DOHH2 (cell line): Measurements from ENCODE around the gene RIMKLB.

Experiments
- H3F3A ChIP-seq: fragments of 200-600 bp; sonication (generic), shearing (Covaris generic); 2 replicates; pipeline ENCODE4 v1.6.0; 2016; ENCODE audit warnings: antibody characterized with exemption, mild to moderate bottlenecking; ENCODE audit not compliant: control insufficient read depth, insufficient read depth
- H3K27ac ChIP-seq: fragments of 200-600 bp; sonication (generic); 2 replicates; pipeline ENCODE4 v1.5.1; 2014; ENCODE audit warnings: low read depth, mild to moderate bottlenecking, low read length, moderate library complexity
- H3K27me3 ChIP-seq: fragments of 200-600 bp; sonication (generic); 2 replicates; pipeline ENCODE4 v1.6.1; 2014; ENCODE audit warnings: mild to moderate bottlenecking, low read length, mixed read lengths; ENCODE audit not compliant: control insufficient read depth
- H3K36me3 ChIP-seq: fragments of 200-600 bp; sonication (generic); 2 replicates; pipeline ENCODE4 v1.6.1; 2014; ENCODE audit warnings: mild to moderate bottlenecking, low read length, moderate library complexity, mixed read lengths; ENCODE audit not compliant: control insufficient read depth
- H3K4me1 ChIP-seq: fragments of 200-600 bp; sonication (generic); 2 replicates; pipeline ENCODE4 v1.6.1; 2014; ENCODE audit warnings: mild to moderate bottlenecking, low read length, mixed read lengths; ENCODE audit not compliant: control insufficient read depth
- H3K4me2 ChIP-seq: fragments of 200-600 bp; sonication (generic); 2 replicates; pipeline ENCODE4 v1.6.0; 2014; ENCODE audit warnings: mild to moderate bottlenecking, low read length, moderate library complexity
- H3K4me3 ChIP-seq: fragments of 200-600 bp; sonication (generic); 2 replicates; pipeline ENCODE4 v1.5.1; 2014; ENCODE audit warnings: mild to moderate bottlenecking, low read length, mixed read lengths
- H3K79me2 ChIP-seq: fragments of 200-600 bp; sonication (generic); 2 replicates; pipeline ENCODE4 v1.6.1; 2014; ENCODE audit warnings: mild to moderate bottlenecking, low read length, mixed read lengths; ENCODE audit not compliant: control insufficient read depth
- H3K9me2 ChIP-seq: fragments of 200-600 bp; sonication (generic); replicated peaks from 2 replicates; pipeline ENCODE4 v1.6.1; 2014; ENCODE audit warnings: mild to moderate bottlenecking, low read length, mixed read lengths; ENCODE audit not compliant: control insufficient read depth
- H3K9me3 ChIP-seq: fragments of 200-600 bp; sonication (generic); 2 replicates; pipeline ENCODE4 v1.6.1; 2014; ENCODE audit warnings: antibody characterized with exemption, low read length, mixed read lengths; ENCODE audit not compliant: control insufficient read depth, insufficient read depth
- H4K20me1 ChIP-seq: fragments of 200-600 bp; sonication (generic); 2 replicates; pipeline ENCODE4 v1.6.0; 2014; ENCODE audit warnings: low read depth, mild to moderate bottlenecking, antibody characterized with exemption, low read length, moderate library complexity; ENCODE audit not compliant: control insufficient read depth, insufficient read depth
- CTCF ChIP-seq: fragments of 200-600 bp; sonication (generic); IDR thresholded peaks from one replicate; pipeline ENCODE4 v1.5.1; 2014; ENCODE audit warnings: antibody characterized with exemption, mild to moderate bottlenecking, low read depth, low read length; ENCODE audit not compliant: poor library complexity, severe bottlenecking
- EZH2phosphoT487 ChIP-seq: fragments of 200-600 bp; sonication (generic); IDR thresholded peaks from 2 replicates; pipeline ENCODE4 v1.6.1; 2017; ENCODE audit warnings: borderline replicate concordance, mild to moderate bottlenecking, antibody characterized with exemption, low read length, moderate library complexity, mixed read lengths

The RIMKLB gene

GRCh38 chr12:8813572-8814357 is 116.0 kb downstream of the RIMKLB start:
- H3K4me2 ChIP-seq = no peak overlapping the region

GRCh38 chr12:8816448-8817050 is 118.8 kb downstream of the RIMKLB start:
- H3K9me2 ChIP-seq = no peaks in the 10 kb centered on the region
- H3K9me3 ChIP-seq = no peaks in the 10 kb centered on the region
- H3F3A ChIP-seq = no peaks in the 10 kb centered on the region
- H3K4me1 ChIP-seq = 0 out of 2 replicates have a peak, but pooled peaks cover 5% of the 10 kb centered on the region
- H3K27me3 ChIP-seq = no peaks in the 10 kb centered on the region
- TF ChIP-seq CTCF (no peak), EZH2phosphoT487 (no peak)
- no peak overlapping the region for H3K4me2 ChIP-seq
- H3K36me3 ChIP-seq = no peaks in the 10 kb centered on the region
- no peak overlapping the region for H3K27ac ChIP-seq
- H3K79me2 ChIP-seq = no peaks in the 10 kb centered on the region
- H4K20me1 ChIP-seq = no peaks in the 10 kb centered on the region
- no peak overlapping the region for H3K4me3 ChIP-seq

More at GRCh38 chr12:8813572-8814357, 116.0 kb downstream of the RIMKLB start:
- Histone ChIP-seq H3K27ac (no peak overlapping the region), H3K4me3 (no peak overlapping the region), H3K27me3 (no peaks in the 10 kb centered on the region), H3K9me2 (no peaks in the 10 kb centered on the region), H3F3A (no peaks in the 10 kb centered on the region), H4K20me1 (no peaks in the 10 kb centered on the region), H3K79me2 (no peaks in the 10 kb centered on the region), H3K4me1 (0 out of 2 replicates have a peak, but pooled peaks cover 5% of the 10 kb centered on the region), H3K9me3 (no peaks in the 10 kb centered on the region), H3K36me3 (no peaks in the 10 kb centered on the region)
- TF ChIP-seq EZH2phosphoT487 (no peak), CTCF (no peak)

GRCh38 chr12:8817856-8818255 is 120.1 kb downstream of the RIMKLB start:
- H3K4me2 ChIP-seq = no peak overlapping the region
- no peak overlapping the region for H3K27ac ChIP-seq
- no peaks in the 10 kb centered on the region for H3K27me3 ChIP-seq
- no peaks in the 10 kb centered on the region for H4K20me1 ChIP-seq
- no peaks in the 10 kb centered on the region for H3K36me3 ChIP-seq
- no peaks in the 10 kb centered on the region for H3F3A ChIP-seq
- TF ChIP-seq CTCF (no peak), EZH2phosphoT487 (no peak)
- no peaks in the 10 kb centered on the region for H3K79me2 ChIP-seq
- no peak overlapping the region for H3K4me3 ChIP-seq
- H3K4me1 ChIP-seq = 0 out of 2 replicates have a peak, but pooled peaks cover 5% of the 10 kb centered on the region
- H3K9me3 ChIP-seq = no peaks in the 10 kb centered on the region
- no peaks in the 10 kb centered on the region for H3K9me2 ChIP-seq
